ENCODE data around the gene GLUL.

Gene GLUL

DNA sequence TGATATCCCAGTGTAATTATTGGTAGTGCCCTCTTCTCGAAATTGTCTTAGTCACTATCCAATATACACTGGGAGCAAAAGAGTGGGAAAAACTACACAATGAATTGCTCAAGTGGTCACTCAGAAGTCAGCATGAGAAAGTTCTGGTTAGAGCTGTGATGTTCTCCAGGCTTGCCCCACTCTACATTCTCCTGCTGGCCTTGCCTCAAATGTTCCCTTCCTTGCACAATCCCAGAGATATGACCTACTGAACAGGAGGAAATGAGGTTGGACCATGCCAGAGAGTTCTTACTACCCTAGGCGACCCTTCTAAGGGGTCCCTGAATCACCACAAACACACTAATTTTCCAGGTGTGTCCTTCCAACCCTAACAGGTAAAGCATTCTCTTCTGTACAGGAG lies 40.8 kb downstream of the GLUL start:
- H3K27me3 ChIP-seq (ENCODE audit: insufficient read depth, low read depth) = no peaks in the 10 kb centered on the region
- H3K36me3 ChIP-seq (ENCODE audit: insufficient read depth) = no peaks in the 10 kb centered on the region
- H3K4me1 ChIP-seq (ENCODE audit: low read depth, poor library complexity, severe bottlenecking) = no peaks in the 10 kb centered on the region
- no peak overlapping the region for H2AFZ ChIP-seq (ENCODE audit: low read depth)
- H3K9ac ChIP-seq = no peak overlapping the region
- no peak overlapping the region for H3K4me3 ChIP-seq (IDR thresholded peaks at IDR 0.05; ENCODE audit: insufficient read depth, low read depth, low read length)
- H3K79me2 ChIP-seq (ENCODE audit: insufficient read depth, low read depth) = no peaks in the 10 kb centered on the region
- no peak overlapping the region for H3K27ac ChIP-seq
- no peaks in the 10 kb centered on the region for H4K20me1 ChIP-seq (ENCODE audit: insufficient read depth)
- TF ChIP-seq, protein P1, sequence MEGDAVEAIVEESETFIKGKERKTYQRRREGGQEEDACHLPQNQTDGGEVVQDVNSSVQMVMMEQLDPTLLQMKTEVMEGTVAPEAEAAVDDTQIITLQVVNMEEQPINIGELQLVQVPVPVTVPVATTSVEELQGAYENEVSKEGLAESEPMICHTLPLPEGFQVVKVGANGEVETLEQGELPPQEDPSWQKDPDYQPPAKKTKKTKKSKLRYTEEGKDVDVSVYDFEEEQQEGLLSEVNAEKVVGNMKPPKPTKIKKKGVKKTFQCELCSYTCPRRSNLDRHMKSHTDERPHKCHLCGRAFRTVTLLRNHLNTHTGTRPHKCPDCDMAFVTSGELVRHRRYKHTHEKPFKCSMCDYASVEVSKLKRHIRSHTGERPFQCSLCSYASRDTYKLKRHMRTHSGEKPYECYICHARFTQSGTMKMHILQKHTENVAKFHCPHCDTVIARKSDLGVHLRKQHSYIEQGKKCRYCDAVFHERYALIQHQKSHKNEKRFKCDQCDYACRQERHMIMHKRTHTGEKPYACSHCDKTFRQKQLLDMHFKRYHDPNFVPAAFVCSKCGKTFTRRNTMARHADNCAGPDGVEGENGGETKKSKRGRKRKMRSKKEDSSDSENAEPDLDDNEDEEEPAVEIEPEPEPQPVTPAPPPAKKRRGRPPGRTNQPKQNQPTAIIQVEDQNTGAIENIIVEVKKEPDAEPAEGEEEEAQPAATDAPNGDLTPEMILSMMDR (conservative IDR thresholded peaks at IDR 0.05; ENCODE audit: low read depth, low read length) = no peak
- no peak overlapping the region for H3K4me2 ChIP-seq

DNA sequence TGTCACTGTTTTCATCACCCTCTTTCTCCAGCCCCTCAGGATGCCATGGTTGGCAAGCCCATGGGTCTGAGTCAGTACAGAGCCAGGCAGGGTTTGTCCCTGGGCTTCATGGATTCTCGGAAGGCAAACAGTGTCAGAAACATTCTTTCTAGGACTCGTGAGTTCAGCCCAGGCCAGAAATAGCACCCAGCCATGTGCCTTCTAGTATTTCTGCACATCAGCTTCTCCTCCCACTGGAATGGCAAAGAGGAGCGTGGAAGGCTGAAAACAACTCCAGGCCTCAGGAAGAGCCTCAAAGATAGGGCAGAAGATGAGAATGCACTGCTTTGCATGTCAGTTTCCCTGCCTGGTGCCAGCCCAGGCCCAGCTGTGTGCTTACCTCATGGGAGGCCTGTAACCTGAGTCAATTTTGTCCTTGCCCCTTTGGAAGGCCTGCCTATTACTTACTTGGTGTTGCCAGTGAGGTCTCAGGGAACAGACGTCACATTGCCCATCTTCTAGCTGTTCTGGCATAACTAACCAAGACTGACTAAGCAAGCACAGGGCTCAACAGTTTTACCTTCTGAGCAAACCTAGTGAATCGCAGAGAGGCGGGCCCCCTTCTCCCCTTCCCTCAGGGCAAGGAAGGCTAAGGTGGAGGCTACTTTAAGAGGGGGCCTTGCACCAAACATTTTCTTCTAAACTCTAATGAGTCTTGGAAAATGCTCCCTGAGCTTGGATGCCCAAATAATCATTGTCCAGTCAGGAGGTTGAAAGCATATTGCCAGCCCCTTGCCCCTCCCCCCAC lies 42.4 kb downstream of the GLUL start:
- no peak overlapping the region for H3K4me3 ChIP-seq (IDR thresholded peaks at IDR 0.05; ENCODE audit: insufficient read depth, low read depth, low read length)
- no peak overlapping the region for H3K4me2 ChIP-seq
- H3K79me2 ChIP-seq (ENCODE audit: insufficient read depth, low read depth) = no peaks in the 10 kb centered on the region
- H3K27me3 ChIP-seq (ENCODE audit: insufficient read depth, low read depth) = no peaks in the 10 kb centered on the region
- no peaks in the 10 kb centered on the region for H4K20me1 ChIP-seq (ENCODE audit: insufficient read depth)
- H3K27ac ChIP-seq = no peak overlapping the region
- H3K4me1 ChIP-seq (ENCODE audit: low read depth, poor library complexity, severe bottlenecking) = no peaks in the 10 kb centered on the region
- H2AFZ ChIP-seq (ENCODE audit: low read depth) = no peak overlapping the region
- TF ChIP-seq, protein P1 (conservative IDR thresholded peaks at IDR 0.05; ENCODE audit: low read depth, low read length) = no peak
- no peaks in the 10 kb centered on the region for H3K36me3 ChIP-seq (ENCODE audit: insufficient read depth)
- no peak overlapping the region for H3K9ac ChIP-seq

DNA sequence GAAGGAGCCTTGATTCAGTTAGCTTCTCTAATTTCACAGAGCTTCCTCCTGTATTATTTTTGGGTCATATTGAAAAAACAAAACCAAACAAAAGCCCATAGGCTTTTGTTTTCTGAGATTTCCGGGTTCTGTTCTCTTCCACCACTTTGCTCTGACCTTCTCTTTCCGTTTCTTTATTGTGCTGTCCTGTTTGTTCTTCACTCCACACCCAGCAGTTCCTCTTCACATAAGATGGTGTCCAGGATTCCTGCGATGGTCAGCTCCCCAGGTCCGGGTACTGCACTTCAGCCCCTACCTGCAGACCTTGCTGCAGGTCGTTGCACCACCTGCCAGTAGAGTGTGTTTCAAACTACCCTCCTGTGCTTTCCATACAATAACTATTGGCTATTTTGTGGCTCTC lies 44.6 kb downstream of the GLUL start:
- Histone ChIP-seq H3K79me2 (ENCODE audit: insufficient read depth, low read depth) (no peaks in the 10 kb centered on the region), H3K4me3 (IDR thresholded peaks at IDR 0.05; ENCODE audit: insufficient read depth, low read depth, low read length) (no peak overlapping the region), H2AFZ (ENCODE audit: low read depth) (no peak overlapping the region), H3K4me1 (ENCODE audit: low read depth, poor library complexity, severe bottlenecking) (no peaks in the 10 kb centered on the region), H3K36me3 (ENCODE audit: insufficient read depth) (no peaks in the 10 kb centered on the region), H3K9ac (no peak overlapping the region), H4K20me1 (ENCODE audit: insufficient read depth) (no peaks in the 10 kb centered on the region), H3K27ac (no peak overlapping the region), H3K4me2 (no peak overlapping the region), H3K27me3 (ENCODE audit: insufficient read depth, low read depth) (no peaks in the 10 kb centered on the region)
- TF ChIP-seq, protein P1 (conservative IDR thresholded peaks at IDR 0.05; ENCODE audit: low read depth, low read length) = no peak

DNA sequence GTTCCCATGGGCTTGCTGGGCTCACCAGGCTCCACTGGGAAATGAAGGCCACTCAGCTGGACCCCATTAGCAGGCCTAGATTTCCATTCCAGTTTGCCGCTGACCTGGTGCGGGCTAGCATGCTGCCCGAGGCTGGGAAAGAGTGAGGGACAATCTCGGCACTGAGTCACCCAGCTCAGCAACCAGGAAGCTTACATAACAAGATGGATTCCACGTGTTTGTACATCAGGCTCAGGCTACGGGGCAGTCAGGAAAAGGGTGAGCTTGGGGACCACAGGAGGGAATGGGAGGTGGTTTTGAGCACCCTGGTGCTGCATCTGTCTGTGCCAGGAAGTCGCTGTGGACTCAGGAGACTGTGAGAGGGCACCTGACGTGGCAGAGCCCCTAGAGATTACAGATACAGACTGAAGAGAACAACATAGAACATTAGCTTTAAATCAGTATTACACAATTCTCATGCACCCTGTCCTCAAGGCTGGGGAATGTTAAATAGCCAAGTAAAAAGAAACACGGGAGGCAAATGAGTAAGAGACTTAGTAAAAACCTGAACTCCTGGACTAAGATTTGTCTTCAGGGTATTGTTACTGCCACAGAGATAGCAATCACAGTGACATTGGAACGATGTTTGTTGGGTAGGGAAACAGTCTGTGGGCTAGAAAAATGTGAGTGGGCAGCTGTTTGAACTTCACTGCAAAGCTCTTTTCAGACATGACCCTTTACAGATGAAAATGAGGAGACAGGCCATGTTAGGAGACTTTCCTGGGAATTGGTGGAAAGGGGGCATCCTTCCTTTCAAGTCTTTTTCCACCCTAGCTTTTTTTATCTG lies 51.1 kb downstream of the GLUL start:
- TF ChIP-seq, protein P1 (conservative IDR thresholded peaks at IDR 0.05; ENCODE audit: low read depth, low read length) = no peak
- Histone ChIP-seq H2AFZ (ENCODE audit: low read depth) (no peak overlapping the region), H3K4me3 (IDR thresholded peaks at IDR 0.05; ENCODE audit: insufficient read depth, low read depth, low read length) (no peak overlapping the region), H3K79me2 (ENCODE audit: insufficient read depth, low read depth) (no peaks in the 10 kb centered on the region), H3K9ac (no peak overlapping the region), H3K4me2 (no peak overlapping the region), H3K27ac (no peak overlapping the region), H3K36me3 (ENCODE audit: insufficient read depth) (no peaks in the 10 kb centered on the region), H4K20me1 (ENCODE audit: insufficient read depth) (no peaks in the 10 kb centered on the region), H3K4me1 (ENCODE audit: low read depth, poor library complexity, severe bottlenecking) (no peaks in the 10 kb centered on the region), H3K27me3 (ENCODE audit: insufficient read depth, low read depth) (no peaks in the 10 kb centered on the region)
